Endodermal cell (in vitro differentiated cells): ENCODE results near the gene EP400. TPM values are rescaled to one million over a fixed set of nuclear protein-coding genes. Genes with fewer than 3 reads are reported as not detected.

Source experiments
- DNase-seq: peaks from one replicate; pipeline ENCODE4 v3.0.0-alpha.2; 2017
- H3K27ac ChIP-seq: 2 replicates; pipeline ENCODE4 v1.5.1; 2013; ENCODE audit warnings: mild to moderate bottlenecking, low read depth, low read length, moderate library complexity
- H3K27me3 ChIP-seq: 2 replicates; pipeline ENCODE4 v1.6.1; 2013; ENCODE audit warnings: mild to moderate bottlenecking, low read length, moderate library complexity; ENCODE audit not compliant: insufficient read depth, control insufficient read depth, poor library complexity, severe bottlenecking
- H3K36me3 ChIP-seq: 2 replicates; pipeline ENCODE4 v1.7.0; 2013; ENCODE audit warnings: mild to moderate bottlenecking, low read length, moderate library complexity; ENCODE audit not compliant: control insufficient read depth, insufficient read depth
- H3K4me1 ChIP-seq: one replicate; pipeline ENCODE4 v1.7.0; 2013; ENCODE audit warnings: low read length; ENCODE audit not compliant: control insufficient read depth, insufficient read depth
- H3K4me3 ChIP-seq: 2 replicates; pipeline ENCODE4 v1.5.1; 2013; ENCODE audit warnings: mild to moderate bottlenecking, low read length, moderate library complexity
- H3K9ac ChIP-seq: 2 replicates; pipeline ENCODE4 v1.6.1; 2013; ENCODE audit warnings: mild to moderate bottlenecking, low read length, moderate library complexity; ENCODE audit not compliant: poor library complexity, severe bottlenecking; ENCODE audit errors: extremely low read depth
- H3K9me3 ChIP-seq: 2 replicates; pipeline ENCODE4 v1.6.1; 2013; ENCODE audit warnings: mild to moderate bottlenecking, low read length, moderate library complexity; ENCODE audit not compliant: control insufficient read depth
- H3K27ac Mint-ChIP-seq: 2 replicates; pipeline ENCODE4 v1.8.0; 2020; ENCODE audit warnings: mixed read lengths
- H3K27me3 Mint-ChIP-seq: 2 replicates; pipeline ENCODE4 v1.8.0; 2021; ENCODE audit warnings: mild to moderate bottlenecking, mixed read lengths; ENCODE audit not compliant: insufficient read depth
- H3K36me3 Mint-ChIP-seq: 2 replicates; pipeline ENCODE4 v1.8.0; 2020; ENCODE audit warnings: low read depth, mixed read lengths
- H3K4me1 Mint-ChIP-seq: 2 replicates; pipeline ENCODE4 v1.8.0; 2020; ENCODE audit warnings: mixed read lengths
- H3K4me3 Mint-ChIP-seq: 2 replicates; pipeline ENCODE4 v1.8.0; 2020; ENCODE audit warnings: mild to moderate bottlenecking, moderate library complexity, mixed read lengths
- H3K9me3 Mint-ChIP-seq: 2 replicates; pipeline ENCODE4 v1.8.0; 2020; ENCODE audit warnings: mild to moderate bottlenecking, mixed read lengths
- WGBS, 2 experiments: methylation state at CpG; one replicate each; pipeline versions ENCODE4 v1.1.5 to v1.1.7; 2013; ENCODE audit warnings: missing lambda C conversion rate in 2 of 2, mixed read lengths in 1 of 2; ENCODE audit not compliant: insufficient coverage in 1 of 2, insufficient read length in 1 of 2; 5-methylcytosine and 5-hydroxymethylcytosine counted together
- total RNA-seq, 2 donors: library from RNA; stranded (reverse); fragmentation: NEBNext Ultra II Directional in 1 of 2; extraction: Animal tissue kit (Norgen Biotek cat#: 25700) in 1 of 2; gene quantifications; 2 replicates in 1 of 2; 3 replicates in 1 of 2; pipeline ENCODE4 v1.2.1, GENCODE V29; 2021
- TF ChIP-seq, protein P1 (sequence below): fragments of 200-600 bp; sonication (generic); conservative IDR thresholded peaks from 2 replicates; pipeline ENCODE4 v1.5.0; 2021; ENCODE audit warnings: antibody characterized with exemption, mild to moderate bottlenecking

The EP400 gene
- total RNA-seq, 2 donors from 2014 or later = 64.7 to 78.3 TPM

DNA sequence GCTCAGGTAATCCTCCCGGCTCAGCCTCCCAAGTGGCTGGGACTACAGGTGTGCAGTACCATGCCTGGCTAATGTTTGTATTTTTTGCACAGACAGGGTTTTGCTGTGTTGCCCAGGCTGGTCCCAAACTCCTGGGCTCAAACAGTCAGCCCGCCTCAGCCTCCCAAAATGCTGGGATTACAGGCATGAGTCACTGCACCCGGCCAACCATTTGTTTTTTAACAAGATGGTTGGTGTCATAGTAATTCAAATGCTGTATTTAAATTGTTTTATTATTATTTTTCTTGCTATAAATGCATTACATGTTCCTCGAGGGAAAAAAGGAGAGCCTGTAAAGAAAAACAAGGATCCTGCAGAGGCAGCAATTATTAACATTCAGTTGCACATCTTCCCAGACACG, 83.9 kb downstream of the EP400 start:
- Histone ChIP-seq H3K4me1 (no peaks in the 10 kb centered on the region), H3K9me3 (no peaks in the 10 kb centered on the region), H3K4me3 (no peak overlapping the region), H3K27me3 (no peaks in the 10 kb centered on the region), H3K36me3 (peaks cover 94% of the 10 kb centered on the region), H3K9ac (no peak overlapping the region), H3K27ac (no peak overlapping the region)
- DNase-seq = no peak
- Mint-ChIP-seq H3K36me3 (peaks cover 85% of the 10 kb centered on the region), H3K4me1 (no peaks in the 10 kb centered on the region), H3K27ac (no peak overlapping the region), H3K9me3 (no peaks in the 10 kb centered on the region), H3K4me3 (no peak overlapping the region), H3K27me3 (no peaks in the 10 kb centered on the region)
- 67 to 93% methylated on average over 1 to 5 of the region's 5 CpGs for WGBS, 2 experiments
- TF ChIP-seq, protein P1, sequence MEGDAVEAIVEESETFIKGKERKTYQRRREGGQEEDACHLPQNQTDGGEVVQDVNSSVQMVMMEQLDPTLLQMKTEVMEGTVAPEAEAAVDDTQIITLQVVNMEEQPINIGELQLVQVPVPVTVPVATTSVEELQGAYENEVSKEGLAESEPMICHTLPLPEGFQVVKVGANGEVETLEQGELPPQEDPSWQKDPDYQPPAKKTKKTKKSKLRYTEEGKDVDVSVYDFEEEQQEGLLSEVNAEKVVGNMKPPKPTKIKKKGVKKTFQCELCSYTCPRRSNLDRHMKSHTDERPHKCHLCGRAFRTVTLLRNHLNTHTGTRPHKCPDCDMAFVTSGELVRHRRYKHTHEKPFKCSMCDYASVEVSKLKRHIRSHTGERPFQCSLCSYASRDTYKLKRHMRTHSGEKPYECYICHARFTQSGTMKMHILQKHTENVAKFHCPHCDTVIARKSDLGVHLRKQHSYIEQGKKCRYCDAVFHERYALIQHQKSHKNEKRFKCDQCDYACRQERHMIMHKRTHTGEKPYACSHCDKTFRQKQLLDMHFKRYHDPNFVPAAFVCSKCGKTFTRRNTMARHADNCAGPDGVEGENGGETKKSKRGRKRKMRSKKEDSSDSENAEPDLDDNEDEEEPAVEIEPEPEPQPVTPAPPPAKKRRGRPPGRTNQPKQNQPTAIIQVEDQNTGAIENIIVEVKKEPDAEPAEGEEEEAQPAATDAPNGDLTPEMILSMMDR = no peak

DNA sequence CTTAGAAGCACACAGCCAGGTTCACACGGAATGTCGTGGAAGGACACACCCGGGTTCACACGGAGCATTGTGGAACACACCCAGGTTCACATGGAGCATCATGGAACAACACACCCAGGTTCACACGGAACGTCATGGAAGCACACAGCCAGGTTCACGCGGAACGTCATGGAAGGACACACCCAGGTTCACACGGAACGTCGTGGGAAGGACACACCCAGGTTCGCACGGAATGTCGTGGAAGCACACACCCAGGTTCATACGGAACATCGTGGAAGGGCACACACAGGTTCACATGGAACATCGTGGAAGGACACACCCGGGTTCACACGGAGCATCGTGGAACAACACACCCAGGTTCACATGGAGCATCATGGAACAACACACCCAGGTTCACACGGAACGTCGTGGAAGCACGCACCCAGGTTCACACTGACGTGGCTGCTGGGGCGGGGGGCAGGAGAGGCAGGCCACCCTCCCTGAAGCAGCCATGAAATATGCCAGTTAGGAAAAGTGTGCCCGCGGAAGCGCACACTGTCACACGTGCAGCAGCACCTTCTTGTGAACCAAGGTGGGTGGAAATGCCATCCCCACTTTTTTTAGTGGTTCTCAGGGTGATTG, 86.4 kb downstream of the EP400 start:
- H3K27me3 Mint-ChIP-seq = no peaks in the 10 kb centered on the region
- no peak overlapping the region for H3K4me3 Mint-ChIP-seq
- TF ChIP-seq, protein P1 = no peak
- Histone ChIP-seq H3K4me1 (no peaks in the 10 kb centered on the region), H3K9ac (no peak overlapping the region), H3K27me3 (no peaks in the 10 kb centered on the region), H3K9me3 (no peaks in the 10 kb centered on the region), H3K4me3 (no peak overlapping the region), H3K27ac (no peak overlapping the region), H3K36me3 (peaks cover 88% of the 10 kb centered on the region)
- H3K4me1 Mint-ChIP-seq = no peaks in the 10 kb centered on the region
- no peaks in the 10 kb centered on the region for H3K9me3 Mint-ChIP-seq
- H3K36me3 Mint-ChIP-seq = peaks cover 84% of the 10 kb centered on the region
- no peak for DNase-seq
- H3K27ac Mint-ChIP-seq = no peak overlapping the region
- 94 to 95% methylated on average over 30 to 31 of the region's 31 CpGs for WGBS, 2 experiments

DNA sequence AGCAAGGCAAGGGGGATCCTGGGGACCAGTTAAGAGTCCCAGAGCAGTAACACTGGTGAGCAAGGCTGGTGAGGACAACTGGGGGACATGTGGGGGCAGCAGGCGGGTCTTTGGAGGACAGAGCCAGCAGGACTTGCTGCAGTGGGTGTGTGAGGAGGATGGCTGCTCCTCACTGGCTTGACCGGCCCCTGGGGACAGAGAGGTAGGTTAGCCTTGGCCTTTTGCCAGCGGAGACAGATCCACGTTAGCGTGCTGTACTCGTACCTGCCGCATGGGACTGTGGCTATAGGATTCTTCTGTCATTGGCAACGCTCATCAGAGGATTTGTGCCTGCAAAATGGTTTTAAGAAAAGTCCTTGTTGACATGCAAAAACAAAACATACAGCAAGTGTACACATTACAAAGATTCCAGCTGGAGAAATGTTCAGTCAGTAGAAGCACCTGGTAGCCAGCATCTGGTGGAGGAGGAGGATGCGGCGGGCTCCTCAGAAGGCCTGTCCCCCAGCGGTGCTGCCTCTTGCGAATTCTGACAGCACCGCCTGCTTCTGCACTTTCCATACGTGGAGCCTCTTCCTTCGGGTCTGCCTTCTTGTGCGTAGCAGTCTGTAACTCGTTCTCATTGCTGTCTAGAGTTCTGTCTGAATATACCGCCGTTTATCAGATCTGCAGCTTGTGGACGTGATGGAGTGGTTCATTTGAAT, 91.3 kb downstream of the EP400 start:
- peaks cover 80% of the 10 kb centered on the region for H3K36me3 Mint-ChIP-seq
- no peaks in the 10 kb centered on the region for H3K9me3 Mint-ChIP-seq
- no peaks in the 10 kb centered on the region for H3K4me1 Mint-ChIP-seq
- H3K27ac Mint-ChIP-seq = peak overlapping the region; percentile 23
- DNase-seq = no peak
- peaks cover 85% of the 10 kb centered on the region for H3K36me3 ChIP-seq
- H3K4me3 ChIP-seq = no peak overlapping the region
- WGBS, 2 experiments = 96 to 99% methylated on average over 18 to 20 of the region's 20 CpGs
- no peak overlapping the region for H3K27ac ChIP-seq
- H3K4me3 Mint-ChIP-seq = no peak overlapping the region
- no peak overlapping the region for H3K9ac ChIP-seq
- no peaks in the 10 kb centered on the region for H3K4me1 ChIP-seq
- no peaks in the 10 kb centered on the region for H3K27me3 Mint-ChIP-seq
- no peaks in the 10 kb centered on the region for H3K9me3 ChIP-seq
- no peaks in the 10 kb centered on the region for H3K27me3 ChIP-seq
- TF ChIP-seq, protein P1 = no peak
